Stimulated activated CD8-positive, alpha-beta memory T cell treated with anti-CD3 and anti-CD28 coated beads, Interleukin-7, amount 100 ng/mL, for 1 hour (primary cell): ENCODE results near the gene RCHY1.
"Not testable (repeated sequence)": the region's sequence is repeated elsewhere in the genome, so short reads cannot be mapped to it uniquely, and the experiment has no call there.

Experiments
- DNase-seq, 2 donors: peaks; one replicate each; pipeline ENCODE4 v3.0.0-alpha.2; 2020; ENCODE audit warnings: low read depth in 2 of 2

RCHY1 gene

DNA sequence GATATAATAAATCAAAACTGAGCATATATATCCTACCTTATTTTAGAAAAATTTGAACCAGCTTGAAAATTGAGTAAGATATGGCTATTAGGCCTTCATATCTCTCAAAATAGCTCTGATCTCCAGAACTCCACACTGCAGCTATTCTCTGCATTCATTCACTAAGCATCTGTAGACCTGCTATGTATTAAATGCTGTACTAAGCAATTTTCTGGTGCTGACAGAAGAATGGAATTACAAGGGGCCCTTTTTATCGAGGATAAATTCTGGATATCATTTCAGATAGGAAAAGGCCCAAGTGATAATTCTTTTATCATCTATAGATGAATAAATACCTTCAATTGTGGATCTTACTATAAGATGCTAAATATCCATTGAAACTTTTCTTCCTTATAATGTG, 1.9 kb upstream of the RCHY1 start:
- no peak for DNase-seq

DNA sequence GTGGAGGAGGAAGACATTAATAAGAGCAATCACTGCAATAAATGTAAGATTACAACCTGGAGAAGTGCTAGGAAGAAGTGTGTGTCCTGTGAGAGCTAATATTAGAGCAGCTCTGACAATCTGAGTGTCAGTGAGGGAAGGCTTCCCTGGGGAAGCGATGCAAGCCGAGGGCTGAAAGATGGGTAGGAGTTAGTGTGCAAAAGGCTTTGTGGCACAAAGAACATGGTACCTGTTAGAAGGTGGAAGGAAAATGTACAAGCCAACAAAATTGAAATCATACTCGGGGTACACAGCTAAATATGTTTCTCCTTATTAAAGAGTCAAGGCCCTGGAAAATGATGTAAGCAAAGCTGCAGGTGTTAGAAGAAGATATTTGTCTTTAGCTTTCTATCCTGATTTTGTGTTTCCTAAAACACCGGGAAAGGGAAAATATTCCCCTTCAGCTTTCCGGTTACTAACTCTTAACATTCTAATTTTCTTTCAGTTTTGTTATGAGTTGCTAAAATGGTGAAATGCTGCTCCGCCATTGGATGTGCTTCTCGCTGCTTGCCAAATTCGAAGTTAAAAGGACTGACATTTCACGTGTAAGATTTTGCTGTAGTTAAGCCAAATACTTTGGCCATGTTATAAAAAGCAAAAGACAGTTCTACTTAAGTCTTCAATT, 878 bp upstream of the RCHY1 start:
- DNase-seq = no peak

DNA sequence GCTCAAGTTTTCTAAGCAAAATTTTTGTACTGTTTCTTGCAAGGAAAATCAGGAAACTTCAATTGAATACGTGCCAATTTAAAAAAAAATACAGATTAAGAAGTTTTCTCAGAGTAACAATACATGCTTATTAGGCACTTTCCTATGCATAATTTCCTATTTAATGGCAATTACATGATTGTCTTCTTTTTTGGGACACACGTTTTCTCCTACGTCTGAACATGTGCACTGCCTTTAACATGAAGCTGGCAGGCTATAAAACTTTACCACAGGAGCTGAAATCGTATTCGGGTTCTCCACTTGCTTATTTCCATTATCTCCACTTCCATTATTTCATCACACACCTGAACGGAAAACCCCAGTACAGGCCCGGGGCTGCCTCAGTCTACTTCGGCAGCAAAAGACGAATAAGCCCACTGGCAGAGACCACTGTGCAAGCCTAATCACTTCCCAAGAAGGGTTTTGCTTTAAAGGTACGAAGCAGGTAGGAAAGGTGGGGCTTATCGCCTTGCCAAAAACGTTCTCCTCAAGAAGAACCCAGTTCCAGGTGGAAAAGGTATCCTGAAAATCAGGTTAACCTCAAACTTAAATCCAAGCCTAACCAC, 575 bp downstream of the RCHY1 start:
- no peak for DNase-seq

DNA sequence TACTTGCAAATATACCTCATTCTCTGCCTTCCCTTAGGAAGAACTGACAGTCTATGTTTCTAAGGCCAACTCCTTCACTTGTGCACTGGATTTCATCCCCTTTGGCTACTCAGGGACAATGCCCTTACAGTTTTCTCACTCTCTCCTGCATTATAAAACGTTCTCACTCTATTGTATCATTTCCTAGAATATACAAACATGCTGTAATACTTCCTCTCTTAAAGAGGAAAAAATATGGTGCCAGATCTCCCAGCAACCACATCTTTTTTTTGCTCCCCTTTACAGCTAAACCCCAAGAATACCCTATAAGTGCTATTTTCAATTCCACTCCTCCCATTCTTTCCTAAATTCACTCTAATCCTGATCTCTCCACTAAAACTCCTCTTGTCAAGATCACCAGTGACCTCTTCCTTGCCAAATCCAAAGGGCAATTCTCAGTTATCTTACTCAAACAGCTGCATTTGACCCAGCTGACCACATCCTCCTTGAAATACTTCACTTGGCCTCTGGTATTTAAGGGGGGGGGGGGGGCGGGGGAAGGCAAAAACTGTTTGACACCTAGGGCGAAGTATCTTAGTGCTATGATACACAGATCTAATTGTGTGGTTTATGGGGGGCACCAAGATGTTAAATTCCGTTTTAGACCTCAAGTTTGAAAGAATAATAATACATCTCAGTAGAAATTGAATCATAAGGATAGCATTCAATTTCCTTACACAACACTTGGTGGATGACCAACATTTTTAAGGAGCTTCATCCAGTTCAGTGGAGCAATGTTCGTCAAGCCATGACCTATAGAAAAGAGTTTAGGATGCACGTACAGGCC, 1.6 kb downstream of the RCHY1 start:
- no peak for DNase-seq

DNA sequence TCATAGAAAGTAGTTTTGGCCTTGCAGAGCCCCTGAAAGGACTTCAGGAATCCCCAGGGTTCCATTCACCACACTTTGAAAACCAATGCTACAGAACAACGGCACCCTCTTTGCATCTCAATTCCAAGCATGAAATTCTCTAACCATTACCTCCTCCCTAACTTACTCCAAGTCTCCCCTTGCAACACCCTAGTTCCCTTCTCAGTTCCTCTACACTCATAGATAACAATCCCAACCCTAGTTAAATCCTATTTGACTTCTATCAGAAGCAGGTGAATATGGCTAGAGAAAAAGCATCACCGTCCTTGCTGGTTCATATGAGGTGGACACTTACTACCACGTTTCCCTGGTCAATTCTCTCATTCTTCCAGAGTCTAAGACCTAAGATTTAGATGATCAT, 2.4 kb downstream of the RCHY1 start:
- no peak for DNase-seq

DNA sequence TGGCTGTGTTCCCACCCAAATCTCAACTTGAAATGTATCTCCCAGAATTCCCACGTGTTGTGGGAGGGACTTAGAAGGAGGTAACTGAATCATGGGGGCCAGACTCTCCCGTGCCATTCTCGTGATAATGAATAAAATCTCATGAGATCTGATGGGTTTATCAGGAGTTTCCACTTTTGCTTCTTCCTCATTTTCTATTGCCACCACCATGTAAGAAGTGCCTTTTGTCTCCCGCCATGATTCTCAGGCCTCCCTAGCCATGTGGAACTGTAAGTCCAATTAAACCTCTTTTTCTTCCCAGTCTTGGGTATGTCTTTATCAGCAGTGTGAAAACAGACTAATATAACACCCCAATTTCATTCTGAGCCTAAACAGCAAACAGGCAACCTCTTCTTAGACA, 4.6 kb downstream of the RCHY1 start:
- DNase-seq = not testable (repeated sequence)

DNA sequence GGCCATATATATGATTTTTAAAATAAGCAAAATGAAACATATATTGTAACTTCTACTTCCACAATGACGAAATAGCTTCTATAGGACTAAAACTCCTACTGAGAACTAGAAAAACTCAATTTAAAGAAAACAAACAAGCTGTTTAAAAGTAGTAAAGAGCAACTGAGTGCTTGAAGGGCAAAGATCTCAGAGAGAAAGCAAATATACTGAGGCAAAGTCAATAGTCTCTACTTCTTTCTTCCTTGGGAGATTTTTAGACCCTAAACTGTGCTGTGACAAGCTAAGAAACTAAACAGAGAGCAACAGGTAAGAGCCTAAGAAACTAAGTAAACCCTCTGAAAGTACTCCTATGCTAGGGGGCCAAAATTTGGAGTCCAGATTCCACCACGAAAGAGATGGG, 8.6 kb downstream of the RCHY1 start:
- no peak for DNase-seq

DNA sequence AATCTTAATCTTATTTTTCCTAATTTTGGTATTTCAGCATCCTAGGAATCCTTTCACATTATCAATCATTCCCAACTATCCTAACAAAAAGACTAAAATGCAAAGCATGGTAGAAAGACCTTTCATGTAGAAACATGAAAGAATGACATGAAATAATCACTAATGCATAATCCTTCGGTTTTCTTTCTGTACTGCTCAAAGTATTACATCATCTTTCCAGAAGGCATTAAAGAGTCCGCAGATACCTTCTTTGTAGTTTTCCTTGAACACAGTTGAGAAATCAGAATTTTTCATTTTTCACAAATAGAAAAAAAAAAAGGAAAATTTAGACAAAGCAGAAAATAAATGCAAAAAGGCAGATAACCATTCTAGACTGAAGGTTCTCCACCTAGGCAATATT, 11.5 kb downstream of the RCHY1 start:
- no peak for DNase-seq

DNA sequence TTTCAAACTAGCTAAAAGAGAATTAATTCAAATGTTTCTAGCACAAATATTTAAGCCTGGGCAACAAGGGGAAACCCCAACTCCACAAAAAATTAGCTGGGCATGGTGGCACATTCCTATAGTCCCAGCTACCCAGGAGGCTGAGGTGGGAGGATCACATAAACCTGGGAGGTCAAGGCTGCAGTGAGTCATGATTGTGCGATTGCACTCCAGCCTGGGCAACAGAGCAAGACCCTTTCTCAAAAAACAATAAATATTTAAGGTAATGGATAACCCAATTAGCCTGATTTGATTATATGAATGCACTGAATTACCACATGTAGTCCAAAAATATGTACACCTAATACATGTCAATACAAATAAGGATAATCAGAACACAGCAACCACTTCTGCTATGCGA, 14.3 kb downstream of the RCHY1 start:
- no peak for DNase-seq

DNA sequence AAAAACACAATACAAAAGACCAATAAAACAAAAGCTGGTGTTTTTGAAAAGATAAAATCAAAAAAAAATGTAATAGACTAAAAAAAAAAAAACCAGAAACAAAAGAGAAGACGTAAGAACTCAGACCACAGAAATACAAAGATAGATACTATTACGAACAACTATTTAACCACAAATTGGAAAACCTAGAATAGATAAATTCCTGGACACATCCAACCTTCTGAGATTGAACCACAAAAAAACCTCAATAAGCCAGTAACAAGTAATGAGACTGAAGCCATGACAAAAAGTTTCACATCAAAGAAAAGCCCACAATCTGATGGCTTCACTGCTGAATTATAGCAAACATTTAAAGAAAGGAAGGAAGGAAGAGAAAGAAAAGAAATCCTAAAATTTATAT, 16.2 kb downstream of the RCHY1 start:
- DNase-seq = no peak

DNA sequence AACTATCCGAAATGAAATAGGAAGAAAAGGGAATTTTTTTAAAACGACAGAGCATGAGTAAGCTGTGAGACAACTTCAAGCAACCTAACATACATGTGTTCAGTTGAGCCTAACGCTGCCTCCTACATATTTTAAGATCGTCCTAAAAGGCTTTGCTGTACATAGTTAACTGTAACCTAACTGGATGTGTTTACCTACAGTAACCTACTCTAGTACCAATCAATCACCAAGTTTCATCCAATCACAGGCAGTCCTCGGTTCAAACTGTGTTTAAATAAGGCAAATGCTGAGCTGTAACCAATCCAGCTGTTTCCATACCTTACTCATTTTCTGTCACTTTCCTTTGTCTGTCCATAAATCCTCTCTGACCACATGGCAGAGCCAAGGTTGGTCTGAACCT, 17.1 kb downstream of the RCHY1 start:
- DNase-seq = no peak

DNA sequence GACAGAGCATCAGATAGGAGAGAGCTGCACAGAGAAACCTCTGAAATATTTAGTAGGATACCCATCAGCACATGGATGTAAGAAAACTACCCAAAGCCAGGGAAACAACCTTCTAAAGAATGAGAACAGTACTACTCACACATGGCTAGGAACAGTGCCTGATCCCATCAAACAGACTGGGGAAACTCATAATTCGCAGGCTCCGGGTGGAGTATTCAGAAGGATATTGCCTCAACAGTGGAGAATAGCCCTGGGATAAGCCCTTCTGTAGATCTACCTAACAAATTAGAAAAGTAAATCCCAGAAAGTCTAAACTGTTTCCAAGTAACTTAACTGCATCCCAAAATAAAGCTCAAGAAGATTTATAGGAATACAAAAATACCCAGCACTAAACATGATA, 17.8 kb downstream of the RCHY1 start:
- DNase-seq = no peak

DNA sequence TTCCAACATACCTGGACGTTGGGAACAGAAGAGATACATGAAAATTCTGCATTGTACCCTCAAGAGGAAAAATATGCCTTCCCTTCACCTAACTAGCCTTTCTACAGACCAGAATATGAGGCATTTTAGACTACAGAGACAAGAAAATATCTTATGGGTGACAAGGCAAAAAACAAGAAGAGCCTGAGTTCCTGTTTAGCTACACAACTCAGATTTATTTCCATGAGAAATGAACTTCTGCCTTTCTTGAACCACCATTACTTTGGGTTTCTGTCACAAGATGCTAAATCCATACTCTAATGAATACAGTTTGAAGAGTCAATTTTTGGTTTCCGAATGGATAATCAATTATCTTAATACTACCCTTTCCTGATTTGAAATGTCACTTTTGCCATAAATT, 18.7 kb downstream of the RCHY1 start:
- no peak for DNase-seq

DNA sequence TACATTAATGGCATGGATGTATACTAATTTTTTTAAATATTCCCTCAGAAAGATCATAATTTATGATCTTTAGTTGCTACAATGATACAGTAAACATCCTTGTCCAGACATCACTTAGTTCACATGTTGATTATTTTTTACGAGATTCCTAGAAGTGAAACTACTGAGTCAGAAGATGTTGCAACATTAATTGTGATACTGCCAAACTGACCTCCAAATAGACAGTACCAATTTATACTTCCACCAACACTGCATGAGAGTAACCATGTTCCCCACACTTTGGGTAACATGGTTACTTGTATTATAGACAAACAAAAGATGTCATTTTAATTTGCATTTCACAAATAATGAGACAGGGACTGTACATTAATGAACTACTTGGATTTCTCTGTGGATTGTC, 19.6 kb downstream of the RCHY1 start:
- DNase-seq = no peak

DNA sequence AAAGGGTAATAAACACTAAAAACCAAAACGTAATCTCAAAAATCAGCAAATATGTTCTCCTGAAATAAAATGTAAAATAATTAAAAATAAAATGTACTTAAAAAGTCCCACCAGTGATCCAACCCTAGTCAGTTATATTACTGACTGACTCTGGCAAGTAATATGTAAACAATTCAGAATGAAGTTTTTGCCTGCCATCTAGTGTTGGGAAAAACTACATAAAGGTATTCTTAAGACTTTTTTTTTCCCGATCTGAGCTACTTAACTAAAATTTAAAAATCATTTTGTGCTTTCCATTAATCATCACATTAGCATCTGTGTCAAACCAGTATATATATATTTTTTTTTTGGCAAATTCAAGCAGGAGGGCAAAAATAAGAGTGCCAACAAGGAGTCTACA, 24.0 kb downstream of the RCHY1 start:
- DNase-seq = no peak

DNA sequence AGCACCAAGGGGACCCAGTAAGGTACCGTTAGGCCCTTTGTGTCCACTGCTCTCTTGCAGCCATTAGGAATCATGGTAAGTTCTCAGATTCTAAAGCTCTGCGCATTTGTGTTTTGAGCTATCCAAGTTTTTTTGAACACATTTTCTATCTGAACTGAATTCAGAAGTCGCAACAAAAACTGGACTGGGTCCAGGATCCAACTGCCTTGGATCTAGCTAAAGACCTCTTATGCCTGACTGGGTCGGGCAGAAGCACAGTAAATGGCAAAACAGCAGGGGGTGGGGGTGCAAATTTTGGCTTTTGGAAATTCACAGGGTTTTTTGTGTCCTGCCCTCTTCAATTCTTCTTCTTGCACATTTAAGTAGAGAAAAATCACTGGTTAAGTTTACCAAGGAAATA, 30.0 kb downstream of the RCHY1 start:
- DNase-seq = no peak

DNA sequence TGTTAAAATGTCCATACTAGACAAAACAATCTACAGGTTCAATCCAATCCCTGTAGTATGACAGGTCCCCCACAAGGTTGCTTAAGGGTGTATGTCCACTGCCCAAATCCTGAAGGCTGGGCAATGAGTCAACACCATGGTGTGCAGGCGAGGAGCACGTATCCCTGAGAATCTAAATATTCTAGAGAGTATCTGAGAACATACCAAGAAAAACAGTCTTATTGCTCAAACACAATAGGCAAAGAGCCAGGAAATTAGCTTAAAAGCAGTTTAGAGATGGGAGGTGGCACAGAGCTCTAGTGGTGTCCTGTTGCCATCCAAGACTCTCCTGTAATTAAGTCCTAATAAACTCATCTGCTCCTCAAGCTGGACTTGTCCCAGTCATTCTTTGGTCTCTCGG, 37.0 kb downstream of the RCHY1 start:
- DNase-seq = no peak

DNA sequence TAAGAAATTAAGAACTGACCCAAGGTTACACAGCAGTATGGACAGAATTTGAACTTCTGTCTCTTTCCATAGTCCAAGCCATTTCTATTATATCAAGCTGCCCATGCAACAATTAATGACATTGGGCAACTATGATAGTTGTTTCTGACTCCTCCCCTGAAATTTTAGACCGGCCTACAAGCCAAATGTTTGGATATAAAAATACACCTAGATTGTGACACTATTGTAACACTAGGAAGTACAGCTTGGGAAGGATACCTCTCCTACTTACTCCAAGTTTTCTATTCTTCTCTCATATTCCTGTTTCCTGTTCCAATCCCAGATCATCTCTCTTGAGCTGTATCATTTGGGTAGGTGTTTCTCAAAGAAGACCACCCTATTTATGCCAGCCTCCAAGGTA, 43.5 kb downstream of the RCHY1 start:
- DNase-seq = no peak

DNA sequence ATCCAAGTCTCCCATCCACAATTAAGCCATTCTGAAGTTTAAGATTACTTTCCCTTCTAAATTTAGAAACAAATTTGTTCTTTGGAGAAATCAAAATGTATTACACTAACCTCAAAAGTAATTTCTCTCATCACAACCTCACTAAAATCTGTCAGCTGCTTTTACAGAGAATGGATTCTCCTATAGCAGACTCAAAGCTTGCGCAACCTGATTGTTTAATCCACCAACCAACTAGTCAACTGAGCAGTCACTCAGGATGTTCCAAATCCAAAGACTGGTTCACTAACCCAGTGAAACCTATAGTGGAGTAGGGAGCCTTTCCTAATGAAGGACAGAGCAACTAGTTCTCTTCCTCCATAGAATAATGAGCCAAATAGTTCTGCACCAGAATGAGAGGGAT, 44.3 kb downstream of the RCHY1 start:
- no peak for DNase-seq

DNA sequence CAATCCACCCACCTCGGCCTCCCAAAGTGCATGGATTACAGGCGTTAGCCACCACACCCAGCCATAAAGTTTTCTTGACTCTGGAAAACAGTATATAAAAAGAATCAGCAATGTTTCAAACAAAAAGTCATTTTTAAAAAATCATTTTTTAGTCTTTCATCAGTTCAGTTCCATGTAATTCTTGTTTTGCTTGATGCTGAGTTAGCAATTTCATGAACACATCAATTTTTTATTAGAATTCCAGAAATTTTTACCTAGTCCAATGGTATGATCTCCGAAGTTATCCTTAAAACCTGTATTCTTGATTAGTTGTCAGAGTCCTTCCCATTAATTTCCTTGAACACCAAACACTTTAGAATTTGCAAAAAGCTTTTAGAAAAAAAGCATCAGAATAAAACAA, 56.8 kb downstream of the RCHY1 start:
- no peak for DNase-seq

DNA sequence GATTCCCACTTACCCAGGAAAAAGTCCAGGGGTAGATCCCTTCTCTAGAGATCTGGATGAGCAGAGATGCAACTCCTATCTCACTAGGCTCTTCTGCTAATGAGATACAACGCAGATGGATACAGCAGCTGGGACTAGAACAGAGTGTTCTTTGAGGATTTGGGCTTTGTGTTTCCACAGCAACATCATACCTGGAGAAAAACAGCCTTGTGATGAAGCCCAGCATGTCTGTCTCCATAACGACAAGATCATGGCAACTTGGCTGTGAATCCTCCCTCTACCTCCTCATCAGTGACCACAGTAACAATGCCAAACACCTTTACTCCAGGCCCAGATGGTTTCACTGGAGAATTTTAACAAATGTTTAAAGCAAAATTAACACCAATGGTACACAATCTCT, 80.1 kb downstream of the RCHY1 start:
- DNase-seq = no peak

DNA sequence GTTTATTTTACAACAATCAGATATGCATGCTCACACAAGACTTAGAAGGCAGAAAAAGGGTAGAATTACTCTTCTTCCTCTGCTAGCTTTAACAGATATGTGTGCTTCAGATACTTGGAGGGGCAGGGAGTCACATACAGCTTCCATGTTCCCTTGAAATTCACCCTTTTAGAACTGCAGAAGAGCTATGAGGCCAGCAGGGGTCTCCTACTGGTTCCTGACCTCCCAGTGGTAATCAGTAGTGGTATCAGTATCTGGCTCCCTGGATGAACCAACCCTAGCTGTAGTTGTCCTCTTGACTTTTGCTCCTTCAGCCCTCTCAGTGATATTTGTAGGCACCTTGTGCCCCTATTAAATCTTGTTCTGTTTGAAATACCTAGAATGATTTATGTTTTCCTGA, 81.5 kb downstream of the RCHY1 start:
- DNase-seq = no peak

DNA sequence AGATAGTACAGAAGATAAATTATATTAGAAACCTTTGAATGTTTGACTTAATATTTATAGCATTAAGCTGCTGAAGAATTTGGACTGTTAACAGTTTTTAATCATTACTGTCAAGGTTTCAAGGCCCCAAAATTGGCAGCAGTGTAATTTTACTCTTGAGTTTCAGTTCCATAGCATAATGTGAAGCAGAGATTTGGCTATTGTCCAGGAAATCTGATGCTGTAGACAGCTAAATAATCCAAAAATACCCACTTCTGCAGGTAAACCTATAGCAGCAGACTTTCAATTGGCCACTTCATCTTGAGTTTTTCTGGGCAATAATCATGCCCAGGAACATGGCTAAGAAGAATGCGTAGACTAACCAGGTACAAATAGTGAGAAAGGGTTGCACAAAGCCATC, 85.0 kb downstream of the RCHY1 start:
- no peak for DNase-seq
